Panc1 (cell line): ENCODE data around the gene FKBP5. TPM values are rescaled to one million over a fixed set of nuclear protein-coding genes. Genes with fewer than 3 reads are reported as not detected.
"Not testable (repeated sequence)": the region's sequence is repeated elsewhere in the genome, so short reads cannot be mapped to it uniquely, and the experiment has no call there.

ENCODE experiments used
- ATAC-seq: fragments of 200-7000 bp; cut with Tn5 transposase; 2 replicates; pipeline ENCODE4 v1.9.1; 2020; ENCODE audit warnings: mild to moderate bottlenecking, moderate library complexity
- BruUV-seq: library from RNA; stranded (reverse); fragments of 400-500 nt; replicated peaks from 2 replicates; lab custom pipeline; 2021; lab: Mats Ljungman, UMichigan
- CTCF ChIA-PET: fragments of 300-600 bp; sonication (Branson Sonifier 250); formaldehyde crosslinking; loops from one replicate; lab custom pipeline; 2022; ENCODE audit warnings: antibody characterized with exemption; lab: Charles Lee
- POLR2A ChIA-PET: fragments of 300-600 bp; sonication (Branson Sonifier 250); formaldehyde crosslinking; loops from one replicate; lab custom pipeline; 2022; ENCODE audit warnings: antibody characterized with exemption; lab: Charles Lee
- DNase-seq: peaks from one replicate; pipeline ENCODE4 v3.0.0-alpha.2; 2010; ENCODE audit warnings: low read depth, low spot score
- H3K27ac ChIP-seq: 2 replicates; pipeline ENCODE4 v1.5.1; 2011; ENCODE audit warnings: mild to moderate bottlenecking, low read length, inconsistent platforms
- H3K27me3 ChIP-seq: fragments of 200-500 bp; sonication (Bioruptor generic); 2 replicates; pipeline ENCODE4 v1.6.0; 2014; ENCODE audit warnings: low read length, inconsistent platforms; ENCODE audit not compliant: control insufficient read depth, insufficient read depth
- H3K36me3 ChIP-seq: fragments of 200-500 bp; sonication (Bioruptor generic); 2 replicates; pipeline ENCODE4 v1.5.1; 2014; ENCODE audit warnings: inconsistent platforms, mild to moderate bottlenecking, low read length, moderate library complexity; ENCODE audit not compliant: control insufficient read depth, insufficient read depth
- H3K4me1 ChIP-seq: 2 replicates; pipeline ENCODE4 v1.5.1; 2011; ENCODE audit warnings: inconsistent platforms, mild to moderate bottlenecking, low read length, moderate library complexity; ENCODE audit not compliant: control insufficient read depth, insufficient read depth
- H3K4me3 ChIP-seq, 2 experiments: 2 replicates each; pipeline ENCODE4 v1.5.1; 2011 to 2012; ENCODE audit warnings: low read depth in 2 of 2, low read length in 2 of 2, mild to moderate bottlenecking in 2 of 2, inconsistent platforms in 1 of 2, moderate library complexity in 1 of 2
- H3K9me3 ChIP-seq: fragments of 200-500 bp; sonication (Bioruptor generic); 2 replicates; pipeline ENCODE4 v1.5.1; 2014; ENCODE audit warnings: low read depth, mild to moderate bottlenecking, inconsistent platforms, low read length, moderate library complexity; ENCODE audit not compliant: control insufficient read depth, insufficient read depth
- POLR2AphosphoS5 ChIP-seq: IDR thresholded peaks from 2 replicates; pipeline ENCODE4 v1.6.1; 2012; ENCODE audit warnings: mild to moderate bottlenecking, low read depth, low read length, moderate library complexity
- SIN3A ChIP-seq: IDR thresholded peaks from 2 replicates; pipeline ENCODE4 v1.6.1; 2012; ENCODE audit warnings: low read depth, mild to moderate bottlenecking, low read length, moderate library complexity, borderline replicate concordance; ENCODE audit not compliant: insufficient read depth
- TCF7L2 ChIP-seq: IDR thresholded peaks from 2 replicates; pipeline ENCODE4 v1.6.1; 2011; ENCODE audit warnings: mild to moderate bottlenecking, low read depth, low read length, inconsistent platforms
- in situ Hi-C: cut with HindIII; loops from 2 replicates; pipeline ENCODE4 v1.10.0; 2016; ENCODE audit warnings: low sequenced_read_pairs, low pct_unique_long_range_greater_than_20kb
- intact Hi-C: fragments of 100-400 bp; cut with micrococcal nuclease; formaldehyde crosslinking; loops from one replicate; pipeline ENCODE4 v1.10.0; 2022; ENCODE audit not compliant: unreplicated experiment
- total RNA-seq: library from RNA; stranded (reverse); gene quantifications from one replicate; pipeline ENCODE4 v1.2.1, GENCODE V29; 2021; ENCODE audit not compliant: unreplicated experiment
- TF ChIP-seq, protein P1 (sequence below), 2 experiments: IDR thresholded peaks; 2 replicates each; pipeline ENCODE4 v1.6.1; 2011 to 2012; ENCODE audit warnings: low read depth in 2 of 2, control low read depth in 1 of 2, low read length in 1 of 2, mild to moderate bottlenecking in 1 of 2, moderate library complexity in 1 of 2; ENCODE audit not compliant: insufficient read depth in 1 of 2
- TF ChIP-seq, protein P2 (sequence below): fragments of 450-650 bp; IDR thresholded peaks from 2 replicates; pipeline ENCODE4 v1.5.1; 2017; ENCODE audit warnings: mild to moderate bottlenecking

The FKBP5 gene
- total RNA-seq, 1 experiment from 2014 or later, result 25.2 TPM

DNA sequence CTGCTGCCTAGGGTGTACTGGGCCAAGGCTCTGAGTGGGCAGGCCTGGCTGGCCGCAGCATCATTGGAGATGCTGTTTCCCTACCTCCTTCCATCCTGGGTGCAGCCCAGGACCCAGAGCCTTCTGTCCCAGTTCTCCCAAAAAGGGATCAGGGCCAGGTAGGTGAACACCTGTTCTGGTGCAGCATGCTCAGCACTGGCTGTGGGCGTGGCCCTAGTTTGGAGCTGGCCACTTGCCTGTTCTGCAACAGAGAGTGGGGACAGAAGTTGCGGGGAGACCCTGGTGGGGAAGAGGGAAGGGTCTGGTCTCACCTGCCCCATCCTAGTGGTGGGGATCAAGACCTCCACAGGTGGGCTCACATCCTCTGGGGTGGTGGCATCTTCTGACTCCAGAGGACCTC, 46.7 kb upstream of the FKBP5 start:
- H3K9me3 ChIP-seq, result no peaks in the 10 kb centered on the region
- intact Hi-C loops (loop anchor here (5.0 kb wide), 1 partner anchor 48 kb away; the partner anchor contains the start of gene FKBP5), in situ Hi-C loops (no loop called here)
- ChIA-PET CTCF (no interaction called here), POLR2A (no interaction called here)
- no peak overlapping the region for H3K4me3 ChIP-seq
- ATAC-seq (no peak), DNase-seq (no peak)
- TF ChIP-seq SIN3A, result no peak
- TF ChIP-seq, protein P1, sequence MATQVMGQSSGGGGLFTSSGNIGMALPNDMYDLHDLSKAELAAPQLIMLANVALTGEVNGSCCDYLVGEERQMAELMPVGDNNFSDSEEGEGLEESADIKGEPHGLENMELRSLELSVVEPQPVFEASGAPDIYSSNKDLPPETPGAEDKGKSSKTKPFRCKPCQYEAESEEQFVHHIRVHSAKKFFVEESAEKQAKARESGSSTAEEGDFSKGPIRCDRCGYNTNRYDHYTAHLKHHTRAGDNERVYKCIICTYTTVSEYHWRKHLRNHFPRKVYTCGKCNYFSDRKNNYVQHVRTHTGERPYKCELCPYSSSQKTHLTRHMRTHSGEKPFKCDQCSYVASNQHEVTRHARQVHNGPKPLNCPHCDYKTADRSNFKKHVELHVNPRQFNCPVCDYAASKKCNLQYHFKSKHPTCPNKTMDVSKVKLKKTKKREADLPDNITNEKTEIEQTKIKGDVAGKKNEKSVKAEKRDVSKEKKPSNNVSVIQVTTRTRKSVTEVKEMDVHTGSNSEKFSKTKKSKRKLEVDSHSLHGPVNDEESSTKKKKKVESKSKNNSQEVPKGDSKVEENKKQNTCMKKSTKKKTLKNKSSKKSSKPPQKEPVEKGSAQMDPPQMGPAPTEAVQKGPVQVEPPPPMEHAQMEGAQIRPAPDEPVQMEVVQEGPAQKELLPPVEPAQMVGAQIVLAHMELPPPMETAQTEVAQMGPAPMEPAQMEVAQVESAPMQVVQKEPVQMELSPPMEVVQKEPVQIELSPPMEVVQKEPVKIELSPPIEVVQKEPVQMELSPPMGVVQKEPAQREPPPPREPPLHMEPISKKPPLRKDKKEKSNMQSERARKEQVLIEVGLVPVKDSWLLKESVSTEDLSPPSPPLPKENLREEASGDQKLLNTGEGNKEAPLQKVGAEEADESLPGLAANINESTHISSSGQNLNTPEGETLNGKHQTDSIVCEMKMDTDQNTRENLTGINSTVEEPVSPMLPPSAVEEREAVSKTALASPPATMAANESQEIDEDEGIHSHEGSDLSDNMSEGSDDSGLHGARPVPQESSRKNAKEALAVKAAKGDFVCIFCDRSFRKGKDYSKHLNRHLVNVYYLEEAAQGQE (IDR thresholded peaks at IDR 0.05; ENCODE audit: insufficient read depth in 1 of 2, low read depth in 2 of 2, low read length in 1 of 2), result no peak
- H3K4me1 ChIP-seq, result peaks cover 10% of the 10 kb centered on the region
- no peaks in the 10 kb centered on the region for H3K36me3 ChIP-seq
- H3K27ac ChIP-seq, result no peak overlapping the region
- no peaks in the 10 kb centered on the region for H3K27me3 ChIP-seq
- no TSS peak for BruUV-seq

DNA sequence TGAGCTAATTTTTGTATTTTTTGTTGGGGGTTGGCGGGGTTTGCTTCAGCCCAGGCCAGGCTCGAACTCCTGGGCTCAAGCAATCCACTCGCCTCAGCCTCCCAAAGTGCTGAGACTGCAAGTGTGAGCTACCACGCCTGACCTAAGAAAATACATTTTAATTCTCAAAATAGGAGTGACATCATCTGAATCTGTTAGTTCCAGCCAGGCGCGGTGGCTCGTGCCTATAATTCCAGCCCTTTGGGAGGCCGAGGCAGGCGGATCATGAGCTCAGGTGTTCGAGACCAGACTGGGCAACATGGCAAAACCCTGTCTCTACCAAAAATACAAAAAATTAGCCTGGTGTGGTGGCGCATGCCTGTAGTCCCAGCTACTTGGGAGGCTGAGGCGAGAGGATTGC, 45.6 kb upstream of the FKBP5 start:
- CTCF ChIA-PET, H3K27ac ChIP-seq, H3K4me3 ChIP-seq, ATAC-seq, H3K9me3 ChIP-seq, DNase-seq, H3K36me3 ChIP-seq, in situ Hi-C loops, BruUV-seq, H3K27me3 ChIP-seq, intact Hi-C loops: not testable (repeated sequence)
- POLR2A ChIA-PET, result interaction anchor here (0.6 kb wide), 1 partner anchor 10 kb away, joined by 3 read pairs; no protein-coding TSS in a partner anchor
- H3K4me1 ChIP-seq, result peaks cover 14% of the 10 kb centered on the region

DNA sequence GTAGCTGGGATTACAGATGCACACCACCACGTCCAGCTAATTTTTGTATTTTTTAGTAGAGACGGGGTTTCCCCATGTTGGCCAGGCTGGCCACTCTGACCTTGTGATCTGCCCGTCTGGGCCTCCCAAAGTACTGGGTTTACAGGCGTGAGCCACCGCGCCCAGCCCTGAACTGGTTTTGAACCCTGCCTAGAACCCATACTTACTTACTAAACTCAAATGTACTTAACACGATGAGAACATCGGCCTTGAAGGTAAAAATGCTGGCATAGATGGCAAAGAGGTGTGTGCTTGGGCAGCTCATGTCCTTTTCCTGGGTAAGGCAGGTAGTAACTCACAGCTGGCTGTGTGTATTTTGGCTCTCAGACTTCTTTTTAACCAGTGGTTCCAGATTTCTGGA, 44.9 kb upstream of the FKBP5 start:
- intact Hi-C loops (no loop called here), in situ Hi-C loops (no loop called here)
- no peaks in the 10 kb centered on the region for H3K27me3 ChIP-seq
- CTCF ChIA-PET, result interaction anchor here (0.5 kb wide), 1 partner anchor 196 kb away, joined by 3 read pairs; no protein-coding TSS in a partner anchor
- TF ChIP-seq TCF7L2 (no peak), SIN3A (no peak), POLR2AphosphoS5 (no peak)
- TF ChIP-seq, protein P2, sequence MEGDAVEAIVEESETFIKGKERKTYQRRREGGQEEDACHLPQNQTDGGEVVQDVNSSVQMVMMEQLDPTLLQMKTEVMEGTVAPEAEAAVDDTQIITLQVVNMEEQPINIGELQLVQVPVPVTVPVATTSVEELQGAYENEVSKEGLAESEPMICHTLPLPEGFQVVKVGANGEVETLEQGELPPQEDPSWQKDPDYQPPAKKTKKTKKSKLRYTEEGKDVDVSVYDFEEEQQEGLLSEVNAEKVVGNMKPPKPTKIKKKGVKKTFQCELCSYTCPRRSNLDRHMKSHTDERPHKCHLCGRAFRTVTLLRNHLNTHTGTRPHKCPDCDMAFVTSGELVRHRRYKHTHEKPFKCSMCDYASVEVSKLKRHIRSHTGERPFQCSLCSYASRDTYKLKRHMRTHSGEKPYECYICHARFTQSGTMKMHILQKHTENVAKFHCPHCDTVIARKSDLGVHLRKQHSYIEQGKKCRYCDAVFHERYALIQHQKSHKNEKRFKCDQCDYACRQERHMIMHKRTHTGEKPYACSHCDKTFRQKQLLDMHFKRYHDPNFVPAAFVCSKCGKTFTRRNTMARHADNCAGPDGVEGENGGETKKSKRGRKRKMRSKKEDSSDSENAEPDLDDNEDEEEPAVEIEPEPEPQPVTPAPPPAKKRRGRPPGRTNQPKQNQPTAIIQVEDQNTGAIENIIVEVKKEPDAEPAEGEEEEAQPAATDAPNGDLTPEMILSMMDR, result no peak
- TF ChIP-seq, protein P1 (IDR thresholded peaks at IDR 0.05; ENCODE audit: insufficient read depth in 1 of 2, low read depth in 2 of 2, low read length in 1 of 2), result no peak
- POLR2A ChIA-PET, result interaction anchor here (0.6 kb wide), 1 partner anchor 281 kb away, joined by 10 read pairs; no protein-coding TSS in a partner anchor
- DNase-seq, result no peak
- no peaks in the 10 kb centered on the region for H3K36me3 ChIP-seq
- H3K9me3 ChIP-seq, result no peaks in the 10 kb centered on the region
- no peak for ATAC-seq
- peaks cover 21% of the 10 kb centered on the region for H3K4me1 ChIP-seq
- no TSS peak for BruUV-seq
- H3K27ac ChIP-seq, result no peak overlapping the region
- no peak overlapping the region for H3K4me3 ChIP-seq
